ENCODE data around the gene STYXL2.

The STYXL2 gene

DNA sequence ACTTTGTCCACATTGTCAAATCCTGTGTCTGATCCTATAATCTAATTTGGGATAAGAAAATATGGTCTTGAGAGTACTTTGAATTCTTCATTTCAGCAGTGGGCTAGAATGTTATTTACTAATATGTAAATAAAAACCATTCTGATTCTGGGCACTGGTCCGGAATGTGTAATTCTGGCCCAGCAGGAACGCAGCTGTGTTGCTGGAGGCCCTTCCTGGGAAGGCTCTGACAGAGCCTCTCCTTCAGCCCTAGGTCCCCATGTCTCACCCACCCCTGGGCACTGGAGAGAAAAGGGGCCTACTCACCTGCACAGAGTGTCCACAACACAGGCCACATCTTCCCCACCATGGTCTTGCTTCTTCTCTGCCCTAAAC lies 3.9 kb upstream of the STYXL2 start:
- TF ChIP-seq FOXP2 (optimal IDR thresholded peaks at IDR 0.05; ENCODE audit: borderline replicate concordance, extremely low read depth, extremely low read length, insufficient read depth) (no peak), POLR2AphosphoS5 (IDR thresholded peaks at IDR 0.05; ENCODE audit: low read depth, low read length) (no peak), SIN3A (IDR thresholded peaks at IDR 0.05; ENCODE audit: borderline replicate concordance, insufficient read depth, low read length) (no peak), TAF1 (IDR thresholded peaks at IDR 0.05; ENCODE audit: borderline replicate concordance, insufficient read depth, low read length) (no peak)
- TF ChIP-seq, protein P1, sequence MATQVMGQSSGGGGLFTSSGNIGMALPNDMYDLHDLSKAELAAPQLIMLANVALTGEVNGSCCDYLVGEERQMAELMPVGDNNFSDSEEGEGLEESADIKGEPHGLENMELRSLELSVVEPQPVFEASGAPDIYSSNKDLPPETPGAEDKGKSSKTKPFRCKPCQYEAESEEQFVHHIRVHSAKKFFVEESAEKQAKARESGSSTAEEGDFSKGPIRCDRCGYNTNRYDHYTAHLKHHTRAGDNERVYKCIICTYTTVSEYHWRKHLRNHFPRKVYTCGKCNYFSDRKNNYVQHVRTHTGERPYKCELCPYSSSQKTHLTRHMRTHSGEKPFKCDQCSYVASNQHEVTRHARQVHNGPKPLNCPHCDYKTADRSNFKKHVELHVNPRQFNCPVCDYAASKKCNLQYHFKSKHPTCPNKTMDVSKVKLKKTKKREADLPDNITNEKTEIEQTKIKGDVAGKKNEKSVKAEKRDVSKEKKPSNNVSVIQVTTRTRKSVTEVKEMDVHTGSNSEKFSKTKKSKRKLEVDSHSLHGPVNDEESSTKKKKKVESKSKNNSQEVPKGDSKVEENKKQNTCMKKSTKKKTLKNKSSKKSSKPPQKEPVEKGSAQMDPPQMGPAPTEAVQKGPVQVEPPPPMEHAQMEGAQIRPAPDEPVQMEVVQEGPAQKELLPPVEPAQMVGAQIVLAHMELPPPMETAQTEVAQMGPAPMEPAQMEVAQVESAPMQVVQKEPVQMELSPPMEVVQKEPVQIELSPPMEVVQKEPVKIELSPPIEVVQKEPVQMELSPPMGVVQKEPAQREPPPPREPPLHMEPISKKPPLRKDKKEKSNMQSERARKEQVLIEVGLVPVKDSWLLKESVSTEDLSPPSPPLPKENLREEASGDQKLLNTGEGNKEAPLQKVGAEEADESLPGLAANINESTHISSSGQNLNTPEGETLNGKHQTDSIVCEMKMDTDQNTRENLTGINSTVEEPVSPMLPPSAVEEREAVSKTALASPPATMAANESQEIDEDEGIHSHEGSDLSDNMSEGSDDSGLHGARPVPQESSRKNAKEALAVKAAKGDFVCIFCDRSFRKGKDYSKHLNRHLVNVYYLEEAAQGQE (IDR thresholded peaks at IDR 0.05; ENCODE audit: insufficient read depth in 1 of 2, low read depth in 2 of 2, low read length in 2 of 2): no peak

DNA sequence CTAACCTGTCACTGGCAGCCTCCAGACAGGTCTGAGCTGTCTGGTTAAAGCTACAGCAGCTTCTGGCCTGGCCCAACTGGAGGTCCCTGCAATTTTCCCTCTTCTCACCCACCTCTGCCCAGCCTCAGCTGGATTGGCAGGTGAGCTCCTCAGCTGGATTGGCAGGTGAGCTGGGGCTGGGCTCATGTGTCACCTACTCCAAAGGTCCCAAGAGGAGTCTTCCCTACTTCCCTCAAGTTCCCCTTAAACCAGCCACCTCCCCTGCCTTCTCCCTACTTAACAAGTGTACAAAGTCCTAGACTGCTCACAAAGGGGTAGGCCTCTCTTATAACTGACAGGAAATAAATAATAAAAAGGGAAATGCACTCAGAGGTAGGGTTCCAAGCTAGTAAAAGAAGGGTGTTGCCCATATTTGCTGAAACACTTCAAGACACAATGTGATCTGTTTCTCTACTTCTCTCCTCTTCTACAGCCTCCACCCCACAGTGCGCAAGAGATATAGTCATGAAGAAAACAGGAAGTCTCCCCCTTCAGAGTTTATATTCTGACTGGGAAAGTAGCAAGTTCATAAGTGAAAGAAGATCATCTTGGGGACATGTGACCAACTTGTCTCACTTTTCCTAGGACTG lies 3.4 kb upstream of the STYXL2 start, which contains the start of gene GPA33:
Gene GPA33, minus strand, starts transcription at position 64 of the 629 bp plus-strand sequence. CDS start 90 bp downstream, outside the sequence.
- no peak for TF ChIP-seq POLR2AphosphoS5 (IDR thresholded peaks at IDR 0.05; ENCODE audit: low read depth, low read length)
- TF ChIP-seq TAF1 (IDR thresholded peaks at IDR 0.05; ENCODE audit: borderline replicate concordance, insufficient read depth, low read length): no peak

DNA sequence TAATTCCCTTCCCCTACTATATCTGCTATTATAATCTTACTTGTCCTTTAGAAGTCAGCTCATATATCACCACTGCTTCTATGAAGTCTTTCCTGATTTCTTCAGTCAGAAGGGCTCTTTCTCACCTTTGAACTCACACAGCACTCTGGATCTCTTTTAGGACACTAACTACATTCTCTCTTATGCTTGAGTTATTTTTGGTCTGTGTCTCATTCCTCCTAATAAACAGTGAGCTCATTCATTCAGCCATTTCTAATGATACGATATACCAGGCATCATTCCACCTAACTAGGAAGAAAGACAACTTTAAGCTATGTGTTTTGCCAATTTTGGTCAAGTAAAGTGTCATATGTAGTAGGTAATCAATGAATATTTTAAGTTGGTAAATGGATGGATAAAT lies 1.2 kb upstream of the STYXL2 start:
- TF ChIP-seq, protein P1 (IDR thresholded peaks at IDR 0.05; ENCODE audit: insufficient read depth in 1 of 2, low read depth in 2 of 2, low read length in 2 of 2): no peak
- TF ChIP-seq TAF1 (IDR thresholded peaks at IDR 0.05; ENCODE audit: borderline replicate concordance, insufficient read depth, low read length) (no peak), SIN3A (IDR thresholded peaks at IDR 0.05; ENCODE audit: borderline replicate concordance, insufficient read depth, low read length) (no peak), FOXP2 (optimal IDR thresholded peaks at IDR 0.05; ENCODE audit: borderline replicate concordance, extremely low read depth, extremely low read length, insufficient read depth) (no peak), POLR2AphosphoS5 (IDR thresholded peaks at IDR 0.05; ENCODE audit: low read depth, low read length) (no peak)

DNA sequence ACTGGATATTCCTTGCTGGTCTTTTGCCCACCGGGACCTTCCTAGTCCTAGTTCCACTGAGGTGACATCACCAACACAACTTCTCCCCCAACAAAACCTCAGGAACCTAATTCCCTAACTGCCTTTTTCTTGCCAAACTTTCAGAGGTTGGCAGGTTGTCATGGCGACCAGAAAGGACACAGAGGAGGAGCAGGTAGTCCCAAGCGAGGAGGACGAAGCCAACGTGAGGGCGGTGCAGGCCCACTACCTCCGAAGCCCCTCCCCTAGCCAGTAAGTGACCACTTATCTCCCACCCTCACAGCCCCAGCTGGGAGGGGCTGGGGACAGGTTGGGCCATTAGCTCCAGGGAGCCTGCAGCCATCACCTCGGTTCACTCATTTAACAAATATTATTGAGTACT lies 815 bp downstream of the STYXL2 start:
- TF ChIP-seq, protein P1 (IDR thresholded peaks at IDR 0.05; ENCODE audit: insufficient read depth in 1 of 2, low read depth in 2 of 2, low read length in 2 of 2): no peak
- TF ChIP-seq FOXP2 (optimal IDR thresholded peaks at IDR 0.05; ENCODE audit: borderline replicate concordance, extremely low read depth, extremely low read length, insufficient read depth): no peak
- TF ChIP-seq POLR2AphosphoS5 (IDR thresholded peaks at IDR 0.05; ENCODE audit: low read depth, low read length): no peak
- no peak for TF ChIP-seq TAF1 (IDR thresholded peaks at IDR 0.05; ENCODE audit: borderline replicate concordance, insufficient read depth, low read length)
- no peak for TF ChIP-seq SIN3A (IDR thresholded peaks at IDR 0.05; ENCODE audit: borderline replicate concordance, insufficient read depth, low read length)

DNA sequence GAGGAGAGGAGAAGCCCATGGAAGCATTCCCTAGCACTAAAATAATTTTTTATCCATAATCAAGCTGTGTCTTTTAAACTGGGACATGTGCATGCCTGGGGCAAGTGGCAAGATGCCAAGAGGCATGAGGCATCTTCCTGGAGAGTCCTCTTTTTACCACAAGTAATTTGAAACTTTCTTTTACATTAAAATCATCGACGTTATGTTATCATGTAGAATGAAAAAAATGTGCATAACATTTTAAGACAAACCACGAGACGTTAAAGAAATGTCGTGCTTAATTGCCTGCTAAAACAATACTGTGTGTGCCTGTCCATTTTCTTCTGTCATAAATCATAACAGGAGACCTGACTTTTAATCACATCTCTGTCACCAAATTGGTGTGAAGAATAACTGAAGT lies 1.5 kb downstream of the STYXL2 start:
- TF ChIP-seq FOXP2 (optimal IDR thresholded peaks at IDR 0.05; ENCODE audit: borderline replicate concordance, extremely low read depth, extremely low read length, insufficient read depth) (no peak), TAF1 (IDR thresholded peaks at IDR 0.05; ENCODE audit: borderline replicate concordance, insufficient read depth, low read length) (no peak), SIN3A (IDR thresholded peaks at IDR 0.05; ENCODE audit: borderline replicate concordance, insufficient read depth, low read length) (no peak), POLR2AphosphoS5 (IDR thresholded peaks at IDR 0.05; ENCODE audit: low read depth, low read length) (no peak)
- TF ChIP-seq, protein P1 (IDR thresholded peaks at IDR 0.05; ENCODE audit: insufficient read depth in 1 of 2, low read depth in 2 of 2, low read length in 2 of 2): no peak
